K562 (cell line): ENCODE results near the gene CTTNBP2NL. TPM values are rescaled to one million over a fixed set of nuclear protein-coding genes. Genes with fewer than 3 reads are reported as not detected.

Experiments
- ATAC-seq: fragments of 200-7000 bp; cut with Tn5 transposase; 3 replicates; pipeline ENCODE4 v1.9.1; 2020; ENCODE audit warnings: moderate library complexity
- BruUV-seq: library from RNA; stranded (reverse); fragments of 400-500 nt; replicated peaks from 2 replicates; lab custom pipeline; 2021; lab: Mats Ljungman, UMichigan
- CTCF ChIA-PET: fragments of 300-600 bp; formaldehyde crosslinking; extraction: SDS; loops from one replicate; lab custom pipeline; 2021; ENCODE audit warnings: low intra/inter-chr PET ratio; lab: Yijun Ruan, JAX
- POLR2A ChIA-PET: fragments of 300-600, 350-650 bp; sonication (Branson Sonifier 250); formaldehyde crosslinking; extraction: SDS; loops from one replicate; lab custom pipeline; 2021; ENCODE audit warnings: antibody characterized with exemption, inconsistent platforms; lab: Yijun Ruan, JAX
- DNase-seq, 4 experiments: peaks; one replicate each; pipeline versions ENCODE4 v3.0.0 to v3.0.0-alpha.2; 2011 to 2018; ENCODE audit warnings: low spot score in 3 of 4, mixed read lengths in 3 of 4; ENCODE audit errors: extremely low read depth in 1 of 4
- FAIRE-seq: peaks from 2 replicates; lab custom pipeline; 2011; peaks lifted over from hg19 to GRCh38; lab: Jason Lieb, UNC
- H2AFZ ChIP-seq: 2 replicates; pipeline ENCODE4 v1.6.0; 2011; ENCODE audit warnings: low read depth, low read length, control low read depth, inconsistent platforms
- H3K27ac ChIP-seq: fragments of 200-600 bp; 3 replicates; pipeline ENCODE4 v1.8.0; 2011; ENCODE audit warnings: low read depth, mild to moderate bottlenecking, control low read depth, inconsistent platforms, low read length, moderate library complexity, mixed read lengths; ENCODE audit errors: extremely low read depth
- H3K27me3 ChIP-seq, 2 experiments: fragments of 300-600 bp in 1 of 2; 2 replicates in 1 of 2; 3 replicates in 1 of 2; pipeline versions ENCODE4 v1.6.0 to v1.8.0; 2011; ENCODE audit warnings: inconsistent platforms in 2 of 2, low read length in 2 of 2, mild to moderate bottlenecking in 1 of 2, mixed read lengths in 1 of 2, moderate library complexity in 1 of 2; ENCODE audit not compliant: control insufficient read depth in 2 of 2, insufficient read depth in 2 of 2
- H3K36me3 ChIP-seq: fragments of 300-600 bp; 3 replicates; pipeline ENCODE4 v1.8.0; 2011; ENCODE audit warnings: mild to moderate bottlenecking, low read length, inconsistent platforms; ENCODE audit not compliant: control insufficient read depth, insufficient read depth
- H3K4me1 ChIP-seq, 2 experiments: fragments of 200-600 bp in 1 of 2; replicated peaks in 1 of 2; 2 replicates in 1 of 2; 3 replicates in 1 of 2; pipeline versions ENCODE4 v1.5.1 to v1.8.0; 2011; ENCODE audit warnings: inconsistent platforms in 2 of 2, low read length in 2 of 2, mild to moderate bottlenecking in 1 of 2, mixed read lengths in 1 of 2, moderate library complexity in 1 of 2; ENCODE audit not compliant: control insufficient read depth in 2 of 2, insufficient read depth in 2 of 2
- H3K4me2 ChIP-seq: 2 replicates; pipeline ENCODE4 v1.6.1; 2011; ENCODE audit warnings: low read length, control low read depth, inconsistent platforms, mixed read lengths; ENCODE audit not compliant: insufficient read depth
- H3K4me3 ChIP-seq: fragments of 200-600 bp; sonication (generic), shearing (Covaris generic); 2 replicates; pipeline ENCODE4 v1.5.1; 2016; ENCODE audit warnings: control low read depth, inconsistent platforms
- H3K79me2 ChIP-seq: fragments of 200-600 bp; 3 replicates; pipeline ENCODE4 v1.8.0; 2011; ENCODE audit warnings: low read length, inconsistent platforms; ENCODE audit not compliant: control insufficient read depth, insufficient read depth
- H3K9ac ChIP-seq, 2 experiments: 2 replicates each; pipeline versions ENCODE4 v1.6.0 to v1.6.1; 2011; ENCODE audit warnings: low read depth in 2 of 2, low read length in 2 of 2, control low read depth in 1 of 2, inconsistent platforms in 1 of 2, mild to moderate bottlenecking in 1 of 2, mixed read lengths in 1 of 2; ENCODE audit not compliant: insufficient read depth in 1 of 2
- H3K9me1 ChIP-seq: one replicate; pipeline ENCODE4 v1.6.0; 2011; ENCODE audit warnings: inconsistent platforms, mild to moderate bottlenecking, low read length, moderate library complexity; ENCODE audit not compliant: control insufficient read depth, insufficient read depth
- H3K9me3 ChIP-seq: replicated peaks from 2 replicates; pipeline ENCODE4 v1.5.1; 2011; ENCODE audit warnings: low read depth, low read length, inconsistent platforms; ENCODE audit not compliant: control insufficient read depth, insufficient read depth
- H4K20me1 ChIP-seq: replicated peaks from 2 replicates; pipeline ENCODE4 v1.6.1; 2011; ENCODE audit warnings: low read length, inconsistent platforms, mixed read lengths; ENCODE audit not compliant: control insufficient read depth, insufficient read depth
- SRSF1 ChIP-seq: fragments of 200-400 bp; formaldehyde crosslinking; IDR thresholded peaks from 2 replicates; pipeline ENCODE4 v1.6.1; 2017; ENCODE audit warnings: mild to moderate bottlenecking, low read depth, low read length, moderate library complexity
- TAF9B ChIP-seq: fragments of 450-650 bp; IDR thresholded peaks from 2 replicates; pipeline ENCODE4 v1.6.1; 2018; ENCODE audit warnings: mild to moderate bottlenecking; ENCODE audit not compliant: partially characterized antibody
- ZNF224 ChIP-seq: sonication (generic); formaldehyde crosslinking; IDR thresholded peaks from 2 replicates; pipeline ENCODE4 v1.8.0; 2022; ENCODE audit warnings: mild to moderate bottlenecking, missing genetic modification reagents
- ZNF263 ChIP-seq: sonication (generic); formaldehyde crosslinking; IDR thresholded peaks from 2 replicates; pipeline ENCODE4 v1.8.0; 2022; ENCODE audit warnings: mild to moderate bottlenecking, missing genetic modification reagents, borderline replicate concordance
- WGBS: fragments of 100-300 bp; shearing (Covaris generic); methylation state at CpG from one replicate; pipeline ENCODE4 v1.1.6; 2016; ENCODE audit warnings: low coverage, mixed read lengths; ENCODE audit not compliant: insufficient coverage; ENCODE audit errors: missing lambda C conversion rate; 5-methylcytosine and 5-hydroxymethylcytosine counted together
- in situ Hi-C: fragments of 300-500 bp; cut with MboI; formaldehyde crosslinking; loops from 4 replicates; pipeline ENCODE4 v1.15.0; 2018; ENCODE audit warnings: inconsistent platforms, mixed read lengths
- intact Hi-C: fragments of 100-400 bp; cut with micrococcal nuclease; formaldehyde crosslinking; loops from 2 replicates; pipeline ENCODE4 v1.14.2; 2022
- polyA plus RNA-seq, 8 experiments: library from polyadenylated mRNA; depleted of rRNA in 4 of 8; stranded (reverse) in 5 of 8; unstranded in 3 of 8; fragments of >200 nt; fragmentation: Nextera tagmentation in 2 of 8; fragmentation: Illumina TruSeq in 1 of 8; extraction: Ambion mirVana in 2 of 8; extraction: Trizol in 1 of 8; gene quantifications; 2 replicates each; pipeline versions ENCODE4 v1.2.1 to v1.2.3, GENCODE V29; 2011 to 2014; ENCODE audit warnings: inconsistent platforms in 1 of 8, missing spikeins in 1 of 8
- total RNA-seq, 7 experiments: library from RNA; depleted of rRNA in 6 of 7; stranded (reverse); fragments of >200 nt in 6 of 7; fragmentation: Illumina TruSeq in 2 of 7; extraction: Trizol in 2 of 7; gene quantifications; 2 replicates each; pipeline versions ENCODE4 v1.2.1 to v1.2.3, GENCODE V29; 2011 to 2021; ENCODE audit warnings: low replicate concordance in 1 of 7
- TF ChIP-seq, protein P1 (sequence below), 2 experiments: IDR thresholded peaks; 2 replicates each; pipeline ENCODE4 v1.6.1; 2012; ENCODE audit warnings: improper control_type of control experiment in 2 of 2, low read depth in 2 of 2, low read length in 2 of 2, borderline replicate concordance in 1 of 2

The CTTNBP2NL gene
- total and polyA plus RNA-seq, 9 of the 15 experiments (the other 6 are each of a cell fraction or from before 2014, with no cell fraction given): 0.27 to 1.4 (median 0.62) TPM

DNA sequence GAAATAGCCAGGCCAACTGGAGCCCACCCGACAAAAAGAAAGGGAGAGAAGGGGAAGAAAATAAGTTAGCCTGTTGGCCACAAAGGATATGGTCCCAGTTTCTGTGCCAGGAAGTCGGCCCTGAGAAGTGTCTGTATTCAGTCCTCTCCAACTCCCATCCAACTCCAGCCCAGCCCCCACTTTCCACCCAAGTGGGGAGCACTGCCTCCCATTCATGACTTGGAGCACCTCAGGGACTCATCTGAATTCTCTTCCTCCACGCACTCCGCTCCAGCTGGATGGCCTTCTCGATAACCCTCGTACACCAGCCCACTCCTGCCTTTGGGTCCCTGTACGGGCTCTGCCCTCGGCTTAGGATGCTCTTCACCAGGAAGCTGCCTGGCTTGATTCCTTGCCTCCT, 110.7 kb downstream of the CTTNBP2NL start:
- H3K27me3 ChIP-seq: peaks cover 48 to 88% of the 10 kb centered on the region in 2 experiments
- 9% methylated on average over 8 of the region's 8 CpGs for WGBS
- TF ChIP-seq SRSF1: no peak
- peak; percentile 80 for TF ChIP-seq ZNF263 (CRISPR knock-in tag)
- TF ChIP-seq, protein P1, sequence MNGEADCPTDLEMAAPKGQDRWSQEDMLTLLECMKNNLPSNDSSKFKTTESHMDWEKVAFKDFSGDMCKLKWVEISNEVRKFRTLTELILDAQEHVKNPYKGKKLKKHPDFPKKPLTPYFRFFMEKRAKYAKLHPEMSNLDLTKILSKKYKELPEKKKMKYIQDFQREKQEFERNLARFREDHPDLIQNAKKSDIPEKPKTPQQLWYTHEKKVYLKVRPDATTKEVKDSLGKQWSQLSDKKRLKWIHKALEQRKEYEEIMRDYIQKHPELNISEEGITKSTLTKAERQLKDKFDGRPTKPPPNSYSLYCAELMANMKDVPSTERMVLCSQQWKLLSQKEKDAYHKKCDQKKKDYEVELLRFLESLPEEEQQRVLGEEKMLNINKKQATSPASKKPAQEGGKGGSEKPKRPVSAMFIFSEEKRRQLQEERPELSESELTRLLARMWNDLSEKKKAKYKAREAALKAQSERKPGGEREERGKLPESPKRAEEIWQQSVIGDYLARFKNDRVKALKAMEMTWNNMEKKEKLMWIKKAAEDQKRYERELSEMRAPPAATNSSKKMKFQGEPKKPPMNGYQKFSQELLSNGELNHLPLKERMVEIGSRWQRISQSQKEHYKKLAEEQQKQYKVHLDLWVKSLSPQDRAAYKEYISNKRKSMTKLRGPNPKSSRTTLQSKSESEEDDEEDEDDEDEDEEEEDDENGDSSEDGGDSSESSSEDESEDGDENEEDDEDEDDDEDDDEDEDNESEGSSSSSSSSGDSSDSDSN (IDR thresholded peaks at IDR 0.05; ENCODE audit: borderline replicate concordance in 1 of 2, low read depth in 2 of 2, low read length in 2 of 2): no peak
- no peak for TF ChIP-seq ZNF224 (CRISPR knock-in tag)
- TF ChIP-seq TAF9B: no peak

More for the DNA sequence above, 110.7 kb downstream of the CTTNBP2NL start:
- H3K4me3 ChIP-seq: no peak overlapping the region
- no peaks in the 10 kb centered on the region for H3K79me2 ChIP-seq
- CTCF ChIA-PET: no interaction called here
- POLR2A ChIA-PET: no interaction called here
- no TSS peak for BruUV-seq
- DNase-seq (no peak), FAIRE-seq (no peak), ATAC-seq (no peak)
- no peaks in the 10 kb centered on the region for H3K9me3 ChIP-seq
- H3K4me1 ChIP-seq: peaks cover 0 to 32% of the 10 kb centered on the region in 2 experiments; a peak in 4 of 5 replicates
- H4K20me1 ChIP-seq: 0 out of 2 replicates have a peak, but pooled peaks cover 4% of the 10 kb centered on the region
- intact Hi-C loops (no loop called here), in situ Hi-C loops (no loop called here)
- no peak overlapping the region for H3K9ac ChIP-seq
- H3K9me1 ChIP-seq: no peaks in the 10 kb centered on the region
- no peaks in the 10 kb centered on the region for H3K36me3 ChIP-seq
- no peak overlapping the region for H2AFZ ChIP-seq
- no peak overlapping the region for H3K27ac ChIP-seq
- H3K4me2 ChIP-seq: no peak overlapping the region
